Measurements from ENCODE around the gene PTAFR.
A peak's percentile ranks its signal among the peaks of the same experiment; 100 is the strongest.

Gene PTAFR

GRCh38 chr1:28127617-28128257 is 48.8 kb downstream of the PTAFR start:
- DNase-seq (ENCODE audit: low read depth): no peak
- no peak for TF ChIP-seq CTCF (conservative IDR thresholded peaks at IDR 0.05; ENCODE audit: low read length)
- H3K4me3 ChIP-seq (ENCODE audit: low read length): no peak overlapping the region

GRCh38 chr1:28126783-28127490 is 49.6 kb downstream of the PTAFR start:
- H3K4me3 ChIP-seq (ENCODE audit: low read length): no peak overlapping the region
- TF ChIP-seq CTCF (conservative IDR thresholded peaks at IDR 0.05; ENCODE audit: low read length): no peak
- DNase-seq (ENCODE audit: low read depth): no peak

- DNase-seq (ENCODE audit: low read depth): no peak
- no peak overlapping the region for H3K4me3 ChIP-seq (ENCODE audit: low read length)
- no peak for TF ChIP-seq CTCF (conservative IDR thresholded peaks at IDR 0.05; ENCODE audit: low read length)
Observed at GRCh38 chr1:28126212-28126611, 50.3 kb downstream of the PTAFR start.

- peak; percentile 78 for DNase-seq (ENCODE audit: low read depth)
- no peak overlapping the region for H3K4me3 ChIP-seq (ENCODE audit: low read length)
- TF ChIP-seq CTCF (conservative IDR thresholded peaks at IDR 0.05; ENCODE audit: low read length): no peak
Observed at GRCh38 chr1:28123461-28123961, 53.0 kb downstream of the PTAFR start.

GRCh38 chr1:28122183-28122582 is 54.3 kb downstream of the PTAFR start:
- H3K4me3 ChIP-seq (ENCODE audit: low read length): no peak overlapping the region
- no peak for TF ChIP-seq CTCF (conservative IDR thresholded peaks at IDR 0.05; ENCODE audit: low read length)
- DNase-seq (ENCODE audit: low read depth): peak; percentile 54

- DNase-seq (ENCODE audit: low read depth): no peak
- no peak for TF ChIP-seq CTCF (conservative IDR thresholded peaks at IDR 0.05; ENCODE audit: low read length)
- no peak overlapping the region for H3K4me3 ChIP-seq (ENCODE audit: low read length)
Observed at GRCh38 chr1:28119556-28119955, 56.9 kb downstream of the PTAFR start.

All from AG10803 (cell line).